ENCODE data around the gene CACNA2D3. TPM values are rescaled to one million over a fixed set of nuclear protein-coding genes. Genes with fewer than 3 reads are reported as not detected.
A peak's percentile ranks its signal among the peaks of the same experiment; 100 is the strongest.

CACNA2D3 gene
- total RNA-seq, 1 donor from 2014 or later, result 10.0 TPM

- TF ChIP-seq CTCF (IDR thresholded peaks at IDR 0.05; ENCODE audit: partially characterized antibody, unreplicated experiment), result no peak
- no peaks in the 10 kb centered on the region for H3K27me3 Mint-ChIP-seq (ENCODE audit: unreplicated experiment)
- no peak overlapping the region for H3K4me3 Mint-ChIP-seq (ENCODE audit: unreplicated experiment)
- H3K9me3 Mint-ChIP-seq (ENCODE audit: unreplicated experiment), result peaks cover 5% of the 10 kb centered on the region
- H3K4me1 Mint-ChIP-seq (ENCODE audit: low read depth, unreplicated experiment), result no peaks in the 10 kb centered on the region
- DNase-seq, result no peak
- H3K36me3 Mint-ChIP-seq (ENCODE audit: unreplicated experiment), result no peaks in the 10 kb centered on the region
- peak overlapping the region; percentile 28 for H3K27ac Mint-ChIP-seq (ENCODE audit: unreplicated experiment)
Observed at GRCh38 chr3:54604495-54604894, 482.1 kb downstream of the CACNA2D3 start.

- Mint-ChIP-seq H3K4me1 (ENCODE audit: low read depth, unreplicated experiment) (no peaks in the 10 kb centered on the region), H3K27ac (ENCODE audit: unreplicated experiment) (no peak overlapping the region), H3K27me3 (ENCODE audit: unreplicated experiment) (no peaks in the 10 kb centered on the region), H3K4me3 (ENCODE audit: unreplicated experiment) (no peak overlapping the region), H3K9me3 (ENCODE audit: unreplicated experiment) (peaks cover 5% of the 10 kb centered on the region), H3K36me3 (ENCODE audit: unreplicated experiment) (no peaks in the 10 kb centered on the region)
- TF ChIP-seq CTCF (IDR thresholded peaks at IDR 0.05; ENCODE audit: partially characterized antibody, unreplicated experiment), result no peak
- DNase-seq, result no peak
Observed at GRCh38 chr3:54608041-54608440, 485.7 kb downstream of the CACNA2D3 start.

- peaks cover 6% of the 10 kb centered on the region for H3K27me3 Mint-ChIP-seq (ENCODE audit: unreplicated experiment)
- H3K4me3 Mint-ChIP-seq (ENCODE audit: unreplicated experiment), result no peak overlapping the region
- no peak for TF ChIP-seq CTCF (IDR thresholded peaks at IDR 0.05; ENCODE audit: partially characterized antibody, unreplicated experiment)
- no peaks in the 10 kb centered on the region for H3K36me3 Mint-ChIP-seq (ENCODE audit: unreplicated experiment)
- H3K9me3 Mint-ChIP-seq (ENCODE audit: unreplicated experiment), result peaks cover 3% of the 10 kb centered on the region
- DNase-seq, result no peak
- no peaks in the 10 kb centered on the region for H3K4me1 Mint-ChIP-seq (ENCODE audit: low read depth, unreplicated experiment)
- no peak overlapping the region for H3K27ac Mint-ChIP-seq (ENCODE audit: unreplicated experiment)
Observed at GRCh38 chr3:54619053-54619452, 496.7 kb downstream of the CACNA2D3 start.

- Mint-ChIP-seq H3K27ac (ENCODE audit: unreplicated experiment) (no peak overlapping the region), H3K4me1 (ENCODE audit: low read depth, unreplicated experiment) (no peaks in the 10 kb centered on the region), H3K4me3 (ENCODE audit: unreplicated experiment) (no peak overlapping the region), H3K27me3 (ENCODE audit: unreplicated experiment) (peaks cover 6% of the 10 kb centered on the region), H3K9me3 (ENCODE audit: unreplicated experiment) (peaks cover 4% of the 10 kb centered on the region), H3K36me3 (ENCODE audit: unreplicated experiment) (no peaks in the 10 kb centered on the region)
- no peak for TF ChIP-seq CTCF (IDR thresholded peaks at IDR 0.05; ENCODE audit: partially characterized antibody, unreplicated experiment)
- no peak for DNase-seq
Observed at GRCh38 chr3:54619531-54619930, 497.2 kb downstream of the CACNA2D3 start.

GRCh38 chr3:54621184-54621583 lies 498.8 kb downstream of the CACNA2D3 start:
- H3K9me3 Mint-ChIP-seq (ENCODE audit: unreplicated experiment), result peaks cover 4% of the 10 kb centered on the region
- DNase-seq, result no peak
- H3K27ac Mint-ChIP-seq (ENCODE audit: unreplicated experiment), result no peak overlapping the region
- H3K36me3 Mint-ChIP-seq (ENCODE audit: unreplicated experiment), result no peaks in the 10 kb centered on the region
- no peaks in the 10 kb centered on the region for H3K4me1 Mint-ChIP-seq (ENCODE audit: low read depth, unreplicated experiment)
- TF ChIP-seq CTCF (IDR thresholded peaks at IDR 0.05; ENCODE audit: partially characterized antibody, unreplicated experiment), result no peak
- H3K4me3 Mint-ChIP-seq (ENCODE audit: unreplicated experiment), result no peak overlapping the region
- peaks cover 14% of the 10 kb centered on the region for H3K27me3 Mint-ChIP-seq (ENCODE audit: unreplicated experiment)
